Neural cell (in vitro differentiated cells): ENCODE data around the gene C9orf43. TPM values are rescaled to one million over a fixed set of nuclear protein-coding genes. Genes with fewer than 3 reads are reported as not detected.

Experiments
- H2AFZ ChIP-seq: fragments of 200-600, 300-800 bp; sonication (generic), shearing (Covaris generic); 2 replicates; pipeline ENCODE4 v1.6.0; 2014; ENCODE audit warnings: low read depth, mild to moderate bottlenecking, antibody characterized with exemption, low read length, moderate library complexity
- H3F3A ChIP-seq: fragments of 200-600 bp; shearing (Covaris generic); 2 replicates; pipeline ENCODE4 v1.6.1; 2016; ENCODE audit warnings: mild to moderate bottlenecking, moderate library complexity, mixed read lengths, antibody characterized with exemption, low read length; ENCODE audit not compliant: insufficient read depth, poor library complexity, severe bottlenecking
- H3K27ac ChIP-seq: fragments of 200-600, 300-800 bp; sonication (generic), shearing (Covaris generic); 2 replicates; pipeline ENCODE4 v1.5.1; 2014; ENCODE audit warnings: mild to moderate bottlenecking, low read length, moderate library complexity
- H3K27me3 ChIP-seq: fragments of 300-800, 200-600 bp; sonication (generic), shearing (Covaris generic); 2 replicates; pipeline ENCODE4 v1.6.0; 2014; ENCODE audit warnings: mild to moderate bottlenecking, low read depth, low read length, moderate library complexity; ENCODE audit not compliant: insufficient read depth
- H3K36me3 ChIP-seq: fragments of 300-800, 200-600 bp; sonication (generic), shearing (Covaris generic); 2 replicates; pipeline ENCODE4 v1.5.1; 2014; ENCODE audit warnings: mild to moderate bottlenecking, antibody characterized with exemption, low read length, moderate library complexity; ENCODE audit not compliant: insufficient read depth
- H3K4me2 ChIP-seq: fragments of 300-800, 200-600 bp; sonication (generic), shearing (Covaris generic); 2 replicates; pipeline ENCODE4 v1.6.0; 2014; ENCODE audit warnings: mild to moderate bottlenecking, low read length
- H3K4me3 ChIP-seq: fragments of 300-800, 200-600 bp; sonication (generic), shearing (Covaris generic); 2 replicates; pipeline ENCODE4 v1.5.1; 2014; ENCODE audit warnings: mild to moderate bottlenecking, low read length, moderate library complexity
- H3K79me2 ChIP-seq: fragments of 200-600 bp; shearing (Covaris generic); replicated peaks from 2 replicates; pipeline ENCODE4 v1.6.0; 2014; ENCODE audit warnings: mild to moderate bottlenecking, low read length, moderate library complexity; ENCODE audit not compliant: insufficient read depth
- H3K9ac ChIP-seq: fragments of 300-800, 200-600 bp; sonication (generic), shearing (Covaris generic); 2 replicates; pipeline ENCODE4 v1.6.1; 2016; ENCODE audit warnings: mild to moderate bottlenecking, low read length, mixed read lengths
- H3K9me2 ChIP-seq: fragments of 200-600 bp; shearing (Covaris generic); 2 replicates; pipeline ENCODE4 v1.6.1; 2016; ENCODE audit warnings: mild to moderate bottlenecking, low read length, mixed read lengths; ENCODE audit not compliant: insufficient read depth
- H3K9me3 ChIP-seq: fragments of 200-600, 300-800 bp; sonication (generic), shearing (Covaris generic); 2 replicates; pipeline ENCODE4 v1.6.1; 2016; ENCODE audit warnings: mild to moderate bottlenecking, mixed run types, low read length, moderate library complexity, mixed read lengths
- H4K20me1 ChIP-seq: fragments of 200-600 bp; shearing (Covaris generic); 2 replicates; pipeline ENCODE4 v1.6.1; 2016; ENCODE audit warnings: mild to moderate bottlenecking, mixed run types; ENCODE audit not compliant: insufficient read depth
- CTCF ChIP-seq: fragments of 450-650 bp; IDR thresholded peaks from 2 replicates; pipeline ENCODE4 v1.5.1; 2014; ENCODE audit warnings: antibody characterized with exemption, mild to moderate bottlenecking, moderate library complexity; ENCODE audit not compliant: poor library complexity, severe bottlenecking
- EP300 ChIP-seq: fragments of 450-650 bp; conservative IDR thresholded peaks from 2 replicates; pipeline ENCODE4 v1.6.1; 2014; ENCODE audit warnings: antibody characterized with exemption, mild to moderate bottlenecking, moderate library complexity; ENCODE audit not compliant: poor library complexity, severe bottlenecking
- EZH2 ChIP-seq: fragments of 200-600, 300-800 bp; shearing (Covaris generic), sonication (generic); IDR thresholded peaks from 2 replicates; pipeline ENCODE4 v1.6.1; 2014; ENCODE audit warnings: antibody characterized with exemption, low read length, borderline replicate concordance, mild to moderate bottlenecking; ENCODE audit not compliant: insufficient read depth, poor library complexity, severe bottlenecking
- MXI1 ChIP-seq: fragments of 450-650 bp; conservative IDR thresholded peaks from 2 replicates; pipeline ENCODE4 v1.6.1; 2014; ENCODE audit warnings: antibody characterized with exemption, mild to moderate bottlenecking; ENCODE audit not compliant: poor library complexity, severe bottlenecking
- POLR2AphosphoS5 ChIP-seq: IDR thresholded peaks from 2 replicates; pipeline ENCODE4 v1.6.1; 2012
- RAD21 ChIP-seq: fragments of 450-650 bp; conservative IDR thresholded peaks from 2 replicates; pipeline ENCODE4 v1.6.1; 2014; ENCODE audit warnings: antibody characterized with exemption, mild to moderate bottlenecking, moderate library complexity
- REST ChIP-seq: IDR thresholded peaks from 2 replicates; pipeline ENCODE4 v1.6.1; 2012; ENCODE audit warnings: borderline replicate concordance
- SMC3 ChIP-seq: fragments of 450-650 bp; conservative IDR thresholded peaks from 2 replicates; pipeline ENCODE4 v1.6.1; 2014; ENCODE audit warnings: antibody characterized with exemption, mild to moderate bottlenecking, moderate library complexity; ENCODE audit not compliant: poor library complexity
- TAF1 ChIP-seq: IDR thresholded peaks from 2 replicates; pipeline ENCODE4 v1.6.1; 2012; ENCODE audit warnings: low read depth
- polyA plus RNA-seq: library from polyadenylated mRNA; depleted of rRNA; stranded (reverse); fragments of >200 nt; gene quantifications from 2 replicates; pipeline ENCODE4 v1.2.3, GENCODE V29; 2014

C9orf43 gene
- polyA plus RNA-seq, 1 donor from 2014 or later = 0.33 TPM

- no peak overlapping the region for H2AFZ ChIP-seq
- H3K4me3 ChIP-seq = no peak overlapping the region
- no peaks in the 10 kb centered on the region for H3F3A ChIP-seq
- no peak overlapping the region for H3K9ac ChIP-seq
- H4K20me1 ChIP-seq = no peaks in the 10 kb centered on the region
- H3K9me2 ChIP-seq = no peaks in the 10 kb centered on the region
- H3K27me3 ChIP-seq = no peaks in the 10 kb centered on the region
- no peak overlapping the region for H3K4me2 ChIP-seq
- H3K79me2 ChIP-seq = no peaks in the 10 kb centered on the region
- no peaks in the 10 kb centered on the region for H3K36me3 ChIP-seq
- H3K9me3 ChIP-seq = no peaks in the 10 kb centered on the region
- TF ChIP-seq REST = no peak
- TF ChIP-seq EZH2 = no peak
- no peak for TF ChIP-seq EP300
- TF ChIP-seq TAF1 = no peak
- TF ChIP-seq MXI1 = no peak
- no peak for TF ChIP-seq POLR2AphosphoS5
- TF ChIP-seq SMC3 = no peak
- no peak for TF ChIP-seq CTCF
- no peak for TF ChIP-seq RAD21
- H3K27ac ChIP-seq = no peak overlapping the region
These were observed 28.6 kb upstream of the C9orf43 start for GRCh38 chr9:113381909-113382411.

- H3K27me3 ChIP-seq = no peaks in the 10 kb centered on the region
- no peak overlapping the region for H3K9ac ChIP-seq
- no peak for TF ChIP-seq CTCF
- no peak for TF ChIP-seq EP300
- no peak for TF ChIP-seq EZH2
- TF ChIP-seq POLR2AphosphoS5 = no peak
- TF ChIP-seq TAF1 = no peak
- TF ChIP-seq RAD21 = no peak
- no peak for TF ChIP-seq SMC3
- TF ChIP-seq MXI1 = no peak
- no peak for TF ChIP-seq REST
- H4K20me1 ChIP-seq = no peaks in the 10 kb centered on the region
- no peak overlapping the region for H2AFZ ChIP-seq
- no peak overlapping the region for H3K4me3 ChIP-seq
- no peaks in the 10 kb centered on the region for H3K79me2 ChIP-seq
- H3K4me2 ChIP-seq = no peak overlapping the region
- H3F3A ChIP-seq = no peaks in the 10 kb centered on the region
- no peaks in the 10 kb centered on the region for H3K36me3 ChIP-seq
- H3K9me2 ChIP-seq = no peaks in the 10 kb centered on the region
- H3K27ac ChIP-seq = no peak overlapping the region
- no peaks in the 10 kb centered on the region for H3K9me3 ChIP-seq
These were observed 23.8 kb upstream of the C9orf43 start for GRCh38 chr9:113386571-113387393.
